K562 (cell line): Measurements from ENCODE around the gene MRPL32.

Experiments
- POLR2A ChIP-seq: fragments of 450-650 bp; conservative IDR thresholded peaks from 2 replicates; pipeline ENCODE4 v1.6.1; 2016
- POLR3A ChIP-seq: IDR thresholded peaks from 2 replicates; pipeline ENCODE4 v1.6.1; 2011; ENCODE audit warnings: borderline replicate concordance, mild to moderate bottlenecking, moderate library complexity; ENCODE audit not compliant: insufficient read length, insufficient read depth; ENCODE audit errors: extremely low read depth
- RBBP5 ChIP-seq: fragments of 200-600 bp; sonication (generic); IDR thresholded peaks from 2 replicates; pipeline ENCODE4 v1.6.1; 2012; ENCODE audit warnings: borderline replicate concordance, mild to moderate bottlenecking, low read length, control low read depth, inconsistent platforms; ENCODE audit not compliant: insufficient read depth, poor library complexity, severe bottlenecking
- SIX5 ChIP-seq, 2 experiments: IDR thresholded peaks; 2 replicates each; pipeline ENCODE4 v1.6.1; 2011; ENCODE audit warnings: low read length in 2 of 2, borderline replicate concordance in 1 of 2, low read depth in 1 of 2, mild to moderate bottlenecking in 1 of 2, moderate library complexity in 1 of 2; ENCODE audit not compliant: insufficient read depth in 1 of 2
- TF ChIP-seq, protein P1 (sequence below): sonication (generic); formaldehyde crosslinking; IDR thresholded peaks from 2 replicates; pipeline ENCODE4 v1.8.1; 2023; ENCODE audit warnings: missing genetic modification reagents, mild to moderate bottlenecking, borderline replicate concordance
- TF ChIP-seq, protein P2 (sequence below), 3 experiments: IDR thresholded peaks in 2 of 3; conservative IDR thresholded peaks in 1 of 3; 2 replicates each; pipeline ENCODE4 v1.5.1; 2011 to 2012; ENCODE audit warnings: low read length in 3 of 3, mild to moderate bottlenecking in 3 of 3, control low read depth in 2 of 3, improper control_type of control experiment in 1 of 3, inconsistent platforms in 1 of 3, low read depth in 1 of 3, mixed read lengths in 1 of 3, moderate library complexity in 1 of 3; ENCODE audit not compliant: insufficient read depth in 2 of 3
- TF ChIP-seq, protein P3 (sequence below): fragments of 450-650 bp; IDR thresholded peaks from 2 replicates; pipeline ENCODE4 v1.6.1; 2016; ENCODE audit warnings: antibody characterized with exemption
- TF ChIP-seq, protein P4 (sequence below): IDR thresholded peaks from 3 replicates; pipeline ENCODE4 v1.6.1; 2011; ENCODE audit warnings: borderline replicate concordance, mild to moderate bottlenecking, moderate library complexity; ENCODE audit not compliant: insufficient read length; ENCODE audit errors: extremely low read depth

GRCh38 chr7:42981601-42982000 is 49.4 kb downstream of the MRPL32 start:
- TF ChIP-seq, protein P1, sequence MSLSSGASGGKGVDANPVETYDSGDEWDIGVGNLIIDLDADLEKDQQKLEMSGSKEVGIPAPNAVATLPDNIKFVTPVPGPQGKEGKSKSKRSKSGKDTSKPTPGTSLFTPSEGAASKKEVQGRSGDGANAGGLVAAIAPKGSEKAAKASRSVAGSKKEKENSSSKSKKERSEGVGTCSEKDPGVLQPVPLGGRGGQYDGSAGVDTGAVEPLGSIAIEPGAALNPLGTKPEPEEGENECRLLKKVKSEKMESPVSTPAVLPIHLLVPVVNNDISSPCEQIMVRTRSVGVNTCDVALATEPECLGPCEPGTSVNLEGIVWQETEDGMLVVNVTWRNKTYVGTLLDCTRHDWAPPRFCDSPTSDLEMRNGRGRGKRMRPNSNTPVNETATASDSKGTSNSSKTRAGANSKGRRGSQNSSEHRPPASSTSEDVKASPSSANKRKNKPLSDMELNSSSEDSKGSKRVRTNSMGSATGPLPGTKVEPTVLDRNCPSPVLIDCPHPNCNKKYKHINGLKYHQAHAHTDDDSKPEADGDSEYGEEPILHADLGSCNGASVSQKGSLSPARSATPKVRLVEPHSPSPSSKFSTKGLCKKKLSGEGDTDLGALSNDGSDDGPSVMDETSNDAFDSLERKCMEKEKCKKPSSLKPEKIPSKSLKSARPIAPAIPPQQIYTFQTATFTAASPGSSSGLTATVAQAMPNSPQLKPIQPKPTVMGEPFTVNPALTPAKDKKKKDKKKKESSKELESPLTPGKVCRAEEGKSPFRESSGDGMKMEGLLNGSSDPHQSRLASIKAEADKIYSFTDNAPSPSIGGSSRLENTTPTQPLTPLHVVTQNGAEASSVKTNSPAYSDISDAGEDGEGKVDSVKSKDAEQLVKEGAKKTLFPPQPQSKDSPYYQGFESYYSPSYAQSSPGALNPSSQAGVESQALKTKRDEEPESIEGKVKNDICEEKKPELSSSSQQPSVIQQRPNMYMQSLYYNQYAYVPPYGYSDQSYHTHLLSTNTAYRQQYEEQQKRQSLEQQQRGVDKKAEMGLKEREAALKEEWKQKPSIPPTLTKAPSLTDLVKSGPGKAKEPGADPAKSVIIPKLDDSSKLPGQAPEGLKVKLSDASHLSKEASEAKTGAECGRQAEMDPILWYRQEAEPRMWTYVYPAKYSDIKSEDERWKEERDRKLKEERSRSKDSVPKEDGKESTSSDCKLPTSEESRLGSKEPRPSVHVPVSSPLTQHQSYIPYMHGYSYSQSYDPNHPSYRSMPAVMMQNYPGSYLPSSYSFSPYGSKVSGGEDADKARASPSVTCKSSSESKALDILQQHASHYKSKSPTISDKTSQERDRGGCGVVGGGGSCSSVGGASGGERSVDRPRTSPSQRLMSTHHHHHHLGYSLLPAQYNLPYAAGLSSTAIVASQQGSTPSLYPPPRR (CRISPR knock-in tag) = no peak
- TF ChIP-seq, protein P2, sequence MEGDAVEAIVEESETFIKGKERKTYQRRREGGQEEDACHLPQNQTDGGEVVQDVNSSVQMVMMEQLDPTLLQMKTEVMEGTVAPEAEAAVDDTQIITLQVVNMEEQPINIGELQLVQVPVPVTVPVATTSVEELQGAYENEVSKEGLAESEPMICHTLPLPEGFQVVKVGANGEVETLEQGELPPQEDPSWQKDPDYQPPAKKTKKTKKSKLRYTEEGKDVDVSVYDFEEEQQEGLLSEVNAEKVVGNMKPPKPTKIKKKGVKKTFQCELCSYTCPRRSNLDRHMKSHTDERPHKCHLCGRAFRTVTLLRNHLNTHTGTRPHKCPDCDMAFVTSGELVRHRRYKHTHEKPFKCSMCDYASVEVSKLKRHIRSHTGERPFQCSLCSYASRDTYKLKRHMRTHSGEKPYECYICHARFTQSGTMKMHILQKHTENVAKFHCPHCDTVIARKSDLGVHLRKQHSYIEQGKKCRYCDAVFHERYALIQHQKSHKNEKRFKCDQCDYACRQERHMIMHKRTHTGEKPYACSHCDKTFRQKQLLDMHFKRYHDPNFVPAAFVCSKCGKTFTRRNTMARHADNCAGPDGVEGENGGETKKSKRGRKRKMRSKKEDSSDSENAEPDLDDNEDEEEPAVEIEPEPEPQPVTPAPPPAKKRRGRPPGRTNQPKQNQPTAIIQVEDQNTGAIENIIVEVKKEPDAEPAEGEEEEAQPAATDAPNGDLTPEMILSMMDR (IDR thresholded peaks at IDR 0.05 in 2 of 3, conservative IDR thresholded peaks at IDR 0.05 in 1 of 3; ENCODE audit: insufficient read depth in 2 of 3, low read depth in 1 of 3, low read length in 3 of 3) = no peak
- no peak for TF ChIP-seq RBBP5
- TF ChIP-seq POLR2A = no peak
- TF ChIP-seq SIX5 (IDR thresholded peaks at IDR 0.05; ENCODE audit: borderline replicate concordance in 1 of 2, insufficient read depth in 1 of 2, low read depth in 1 of 2, low read length in 2 of 2) = no peak
- TF ChIP-seq, protein P3, sequence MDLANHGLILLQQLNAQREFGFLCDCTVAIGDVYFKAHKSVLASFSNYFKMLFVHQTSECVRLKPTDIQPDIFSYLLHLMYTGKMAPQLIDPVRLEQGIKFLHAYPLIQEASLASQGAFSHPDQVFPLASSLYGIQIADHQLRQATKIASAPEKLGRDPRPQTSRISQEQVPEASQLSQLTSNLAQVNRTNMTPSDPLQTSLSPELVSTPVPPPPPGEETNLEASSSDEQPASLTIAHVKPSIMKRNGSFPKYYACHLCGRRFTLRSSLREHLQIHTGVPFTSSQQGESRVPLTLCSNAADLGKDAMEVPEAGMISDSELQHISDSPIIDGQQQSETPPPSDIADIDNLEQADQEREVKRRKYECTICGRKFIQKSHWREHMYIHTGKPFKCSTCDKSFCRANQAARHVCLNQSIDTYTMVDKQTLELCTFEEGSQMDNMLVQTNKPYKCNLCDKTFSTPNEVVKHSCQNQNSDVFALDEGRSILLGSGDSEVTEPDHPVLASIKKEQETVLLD = no peak
- TF ChIP-seq, protein P4, sequence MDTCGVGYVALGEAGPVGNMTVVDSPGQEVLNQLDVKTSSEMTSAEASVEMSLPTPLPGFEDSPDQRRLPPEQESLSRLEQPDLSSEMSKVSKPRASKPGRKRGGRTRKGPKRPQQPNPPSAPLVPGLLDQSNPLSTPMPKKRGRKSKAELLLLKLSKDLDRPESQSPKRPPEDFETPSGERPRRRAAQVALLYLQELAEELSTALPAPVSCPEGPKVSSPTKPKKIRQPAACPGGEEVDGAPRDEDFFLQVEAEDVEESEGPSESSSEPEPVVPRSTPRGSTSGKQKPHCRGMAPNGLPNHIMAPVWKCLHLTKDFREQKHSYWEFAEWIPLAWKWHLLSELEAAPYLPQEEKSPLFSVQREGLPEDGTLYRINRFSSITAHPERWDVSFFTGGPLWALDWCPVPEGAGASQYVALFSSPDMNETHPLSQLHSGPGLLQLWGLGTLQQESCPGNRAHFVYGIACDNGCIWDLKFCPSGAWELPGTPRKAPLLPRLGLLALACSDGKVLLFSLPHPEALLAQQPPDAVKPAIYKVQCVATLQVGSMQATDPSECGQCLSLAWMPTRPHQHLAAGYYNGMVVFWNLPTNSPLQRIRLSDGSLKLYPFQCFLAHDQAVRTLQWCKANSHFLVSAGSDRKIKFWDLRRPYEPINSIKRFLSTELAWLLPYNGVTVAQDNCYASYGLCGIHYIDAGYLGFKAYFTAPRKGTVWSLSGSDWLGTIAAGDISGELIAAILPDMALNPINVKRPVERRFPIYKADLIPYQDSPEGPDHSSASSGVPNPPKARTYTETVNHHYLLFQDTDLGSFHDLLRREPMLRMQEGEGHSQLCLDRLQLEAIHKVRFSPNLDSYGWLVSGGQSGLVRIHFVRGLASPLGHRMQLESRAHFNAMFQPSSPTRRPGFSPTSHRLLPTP = no peak
- no peak for TF ChIP-seq POLR3A
